HL-60 (cell line): ENCODE measurements around the gene WDR37.

Experiments used
- CTCF ChIP-seq: IDR thresholded peaks from one replicate; pipeline ENCODE4 v1.5.1; 2011; ENCODE audit warnings: low read length, control low read depth, inconsistent platforms; ENCODE audit not compliant: insufficient read depth
- GABPA ChIP-seq: IDR thresholded peaks from 2 replicates; pipeline ENCODE4 v1.6.1; 2012; ENCODE audit warnings: low read depth
- POLR2AphosphoS5 ChIP-seq: IDR thresholded peaks from 2 replicates; pipeline ENCODE4 v1.6.1; 2012; ENCODE audit warnings: low read depth

- TF ChIP-seq CTCF (no peak), GABPA (no peak), POLR2AphosphoS5 (no peak)
Observed at GRCh38 chr10:1128115-1128514, 71.9 kb downstream of the WDR37 start.
